Forelimb muscle (tissue), 1 donor: Measurements from ENCODE around the gene FBXL17. TPM values are rescaled to one million over a fixed set of nuclear protein-coding genes. Genes with fewer than 3 reads are reported as not detected.

ENCODE experiments used
- DNase-seq: peaks from one replicate; pipeline ENCODE4 v3.0.0-alpha.2; 2013; ENCODE audit warnings: low read depth
- polyA plus RNA-seq: library from polyadenylated mRNA; unstranded; fragments of 120-200 nt; gene quantifications from one replicate; pipeline ENCODE4 v1.2.1, GENCODE V29; 2013; ENCODE audit not compliant: insufficient read length

Gene FBXL17
- polyA plus RNA-seq, 1 donor = 22.1 TPM

GRCh38 chr5:107954254-107954653, 427.6 kb downstream of the FBXL17 start:
- no peak for DNase-seq

- no peak for DNase-seq
These were observed 429.4 kb downstream of the FBXL17 start for GRCh38 chr5:107952450-107952849.

DNA sequence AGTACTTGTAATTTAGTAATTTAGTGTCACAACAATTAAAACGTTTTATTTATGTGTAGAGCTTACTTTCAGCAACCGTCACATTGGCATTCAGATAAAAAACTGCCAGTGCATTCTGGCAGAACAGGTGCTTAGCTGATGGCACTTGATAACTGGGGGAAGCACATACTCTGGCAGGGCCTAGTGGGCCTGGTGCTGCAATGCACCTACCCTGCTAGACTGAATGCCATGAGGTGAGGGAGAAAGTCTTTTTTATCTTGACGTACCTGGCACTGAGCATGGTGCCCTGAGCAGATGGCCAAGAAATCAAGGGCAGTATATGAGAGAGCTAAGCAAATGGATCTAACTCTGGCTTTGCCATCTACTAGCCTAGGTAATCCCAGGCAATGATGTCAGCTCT, 430.6 kb downstream of the FBXL17 start:
- no peak for DNase-seq

- no peak for DNase-seq
These were observed 431.1 kb downstream of the FBXL17 start for GRCh38 chr5:107950776-107951175.

GRCh38 chr5:107949688-107950341, 432.1 kb downstream of the FBXL17 start:
- no peak for DNase-seq

- DNase-seq = no peak
These were observed 433.5 kb downstream of the FBXL17 start for GRCh38 chr5:107948377-107948776.

DNA sequence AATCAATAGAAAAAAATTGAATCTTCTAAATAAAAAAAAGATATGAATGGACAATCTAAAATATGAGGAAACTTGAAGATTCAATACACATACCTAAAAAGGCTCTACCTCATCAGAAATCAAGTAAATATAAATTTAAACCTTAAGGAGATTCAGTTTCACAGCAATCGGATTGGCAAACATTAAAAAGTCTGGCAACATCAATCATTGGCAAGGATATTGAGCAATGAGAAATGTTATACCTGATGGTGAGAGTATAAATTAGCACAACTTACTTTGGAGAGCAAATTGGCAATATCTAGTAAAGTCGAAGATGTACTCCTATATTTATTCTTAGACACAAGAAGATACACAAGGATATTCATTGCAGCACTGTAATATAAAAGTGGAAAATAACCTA, 436.8 kb downstream of the FBXL17 start:
- DNase-seq = no peak

DNA sequence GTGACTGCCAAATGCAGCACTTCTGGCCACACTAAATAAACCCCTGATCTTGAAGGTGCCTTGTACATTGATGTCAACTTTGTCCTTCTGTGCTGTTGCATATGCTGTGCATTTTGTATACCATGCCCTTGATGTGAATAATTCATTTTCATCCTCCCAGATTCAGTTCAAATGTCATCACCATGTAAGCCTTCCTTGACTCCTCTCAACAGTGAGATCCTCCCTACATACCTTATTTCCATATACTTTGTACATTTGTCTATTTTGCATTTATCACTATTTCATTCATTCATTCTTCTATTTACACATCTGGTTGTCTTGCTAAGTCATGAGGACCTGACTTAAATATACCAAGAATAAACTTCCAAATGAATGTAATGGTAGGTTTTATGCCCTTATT, 438.0 kb downstream of the FBXL17 start:
- no peak for DNase-seq

DNA sequence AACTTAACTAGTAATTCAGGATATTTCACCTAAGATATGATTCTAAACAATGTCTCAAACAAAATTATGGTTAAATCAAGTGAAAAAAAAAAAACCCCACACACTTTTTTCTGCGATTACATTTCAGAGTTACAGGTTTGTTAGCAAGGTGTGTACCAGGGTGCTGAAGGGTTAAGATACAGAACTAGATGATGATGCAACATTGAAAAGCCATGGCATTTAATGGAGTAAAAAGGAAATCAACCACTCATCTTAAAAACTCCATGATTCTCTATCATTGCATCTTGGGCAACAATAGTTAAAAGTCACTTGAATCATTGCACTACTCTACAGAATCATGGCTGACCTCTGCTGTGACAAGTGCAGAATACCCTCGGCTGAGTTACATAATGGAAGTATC, 440.9 kb downstream of the FBXL17 start:
- no peak for DNase-seq

- DNase-seq = no peak
These were observed 444.1 kb downstream of the FBXL17 start for GRCh38 chr5:107937651-107938355.

DNA sequence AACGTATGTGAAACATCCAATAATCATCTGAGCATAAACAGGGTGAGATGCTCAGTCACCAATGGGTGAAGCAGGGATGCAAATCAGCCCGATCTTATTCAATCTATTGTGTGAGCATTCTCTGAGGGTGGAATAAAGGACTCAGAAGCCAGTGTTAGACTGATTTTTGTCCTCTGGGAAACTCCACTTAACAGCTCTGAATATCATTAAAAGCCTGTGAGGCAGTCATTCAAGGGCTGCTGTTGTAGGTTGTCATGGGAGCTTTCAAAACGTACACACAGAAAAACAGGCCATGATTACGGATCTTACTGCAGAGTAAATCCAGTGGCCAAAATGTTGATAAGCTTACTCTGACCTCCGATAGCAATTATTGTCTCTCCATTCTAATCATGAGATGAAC, 444.7 kb downstream of the FBXL17 start:
- DNase-seq = no peak

DNA sequence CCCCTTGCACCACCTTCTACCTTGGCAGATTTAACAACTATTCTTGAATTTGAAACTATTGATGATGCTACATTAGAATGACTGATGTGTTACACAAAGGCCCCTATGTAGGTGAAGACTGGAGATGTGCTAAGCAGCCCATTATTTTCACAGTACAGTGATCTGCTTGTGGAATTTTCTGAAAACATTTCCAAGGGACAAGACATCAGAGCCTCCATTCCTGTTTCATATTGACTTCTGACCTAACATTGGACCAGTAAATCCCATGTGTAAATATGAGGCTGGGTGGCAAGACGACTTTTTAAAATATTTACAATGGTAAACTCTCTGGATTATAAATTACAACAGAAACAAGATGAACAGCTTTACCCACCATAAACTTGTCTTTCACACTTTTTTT, 445.4 kb downstream of the FBXL17 start:
- no peak for DNase-seq

DNA sequence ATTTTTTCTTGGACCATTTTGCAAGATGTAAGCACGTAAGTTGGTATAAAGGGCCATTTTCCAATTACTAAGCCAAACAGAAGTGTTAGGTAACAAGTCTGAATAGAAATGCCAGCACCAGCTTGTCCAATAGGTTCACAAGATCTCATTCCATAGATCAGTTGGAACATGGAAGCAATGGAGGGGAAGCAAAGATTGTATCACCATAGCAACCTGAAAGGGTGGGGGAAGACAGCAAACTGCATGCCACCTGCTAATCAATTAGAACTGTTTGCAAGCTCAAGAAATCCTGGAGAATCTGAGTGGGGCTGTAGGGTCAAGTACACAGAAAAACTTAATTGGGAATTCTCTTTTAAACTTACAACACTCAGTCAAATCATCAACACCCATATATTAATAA, 446.3 kb downstream of the FBXL17 start:
- DNase-seq = no peak

GRCh38 chr5:107933326-107933725, 448.6 kb downstream of the FBXL17 start:
- DNase-seq = no peak

GRCh38 chr5:107930891-107931290, 451.0 kb downstream of the FBXL17 start:
- DNase-seq = no peak

DNA sequence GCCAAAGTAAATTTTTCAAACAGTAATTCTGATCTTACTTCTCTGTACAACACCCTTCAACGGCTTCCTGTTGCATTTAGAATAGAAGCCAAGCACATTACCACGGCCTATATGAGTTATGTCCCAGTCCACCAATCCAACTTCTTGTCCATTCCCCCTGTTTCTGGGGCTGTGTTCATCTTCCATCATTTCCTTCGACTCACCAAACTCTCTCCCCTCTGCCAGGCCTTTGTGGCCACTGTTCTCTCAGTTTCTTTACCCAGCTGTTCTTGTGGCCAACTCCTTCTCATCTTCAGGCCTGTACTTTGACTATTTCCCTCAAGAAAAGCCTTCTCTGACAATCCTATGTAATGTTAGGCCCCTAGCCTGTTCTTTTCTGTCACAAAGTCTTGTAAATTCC, 451.8 kb downstream of the FBXL17 start:
- no peak for DNase-seq

- no peak for DNase-seq
These were observed 452.8 kb downstream of the FBXL17 start for GRCh38 chr5:107929080-107929479.

- no peak for DNase-seq
These were observed 455.8 kb downstream of the FBXL17 start for GRCh38 chr5:107926121-107926520.

DNA sequence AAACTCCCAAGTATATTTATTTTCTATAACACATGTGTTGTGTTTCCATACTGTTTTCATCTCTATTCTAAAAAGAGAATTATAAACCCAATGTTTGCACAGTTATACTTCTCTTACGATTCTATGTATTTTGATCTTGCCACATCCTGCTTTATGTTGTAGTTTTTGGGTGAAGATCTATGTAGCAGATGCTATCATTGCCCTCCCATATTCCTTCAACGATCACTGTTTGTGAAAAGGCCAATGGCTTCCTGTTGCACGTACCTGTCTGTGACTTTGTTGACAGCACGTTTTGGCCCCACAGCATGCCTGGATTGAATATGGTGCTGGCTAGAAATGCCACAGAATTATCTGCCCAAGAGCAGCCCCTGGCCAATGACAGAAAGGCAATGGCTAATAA, 456.7 kb downstream of the FBXL17 start:
- no peak for DNase-seq

- DNase-seq = no peak
These were observed 461.9 kb downstream of the FBXL17 start for GRCh38 chr5:107919969-107920368.

GRCh38 chr5:107919361-107919760, 462.5 kb downstream of the FBXL17 start:
- no peak for DNase-seq

GRCh38 chr5:107917983-107918382, 463.9 kb downstream of the FBXL17 start:
- DNase-seq = no peak
